Forelimb muscle (tissue), 1 donor: ENCODE measurements around the gene IFFO2. TPM values are rescaled to one million over a fixed set of nuclear protein-coding genes. Genes with fewer than 3 reads are reported as not detected.
A peak's percentile ranks its signal among the peaks of the same experiment; 100 is the strongest.

Experiments used
- DNase-seq: peaks from one replicate; pipeline ENCODE4 v3.0.0-alpha.2; 2013; ENCODE audit warnings: low read depth
- polyA plus RNA-seq: library from polyadenylated mRNA; unstranded; fragments of 120-200 nt; gene quantifications from one replicate; pipeline ENCODE4 v1.2.1, GENCODE V29; 2013; ENCODE audit not compliant: insufficient read length

The IFFO2 gene
- polyA plus RNA-seq, 1 donor = 4.4 TPM

DNA sequence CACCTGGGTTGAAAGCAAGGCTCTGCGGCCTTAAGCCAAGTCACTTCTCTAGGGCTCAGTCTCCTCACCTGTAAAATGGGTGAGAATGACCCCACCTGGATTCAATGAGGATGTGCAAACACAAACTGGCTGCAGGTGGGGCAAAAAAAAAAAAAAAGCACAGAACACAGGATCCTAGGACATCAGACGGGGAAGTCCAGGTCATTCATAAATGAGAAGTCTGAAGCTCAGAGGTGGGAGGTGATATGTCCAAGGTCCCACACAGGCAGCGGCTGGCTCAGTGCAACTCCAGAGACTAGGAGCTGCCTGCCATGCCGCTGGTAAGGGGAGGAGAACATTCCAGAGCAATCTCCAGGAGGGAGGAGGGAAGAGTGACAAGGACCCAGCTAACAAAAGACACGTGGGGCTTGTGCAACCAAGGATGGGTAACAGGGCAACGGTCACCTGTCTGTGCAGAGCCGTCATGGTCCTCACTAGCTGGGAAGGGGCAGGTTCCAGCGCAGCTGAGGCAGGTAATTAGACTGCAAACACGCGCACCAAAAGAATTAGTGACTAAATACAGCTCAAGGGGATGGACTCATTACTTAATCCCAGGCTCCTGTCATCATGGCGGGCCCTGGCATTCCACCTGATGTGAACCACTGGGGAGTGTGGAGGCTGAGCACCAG is 19.5 kb downstream of the IFFO2 start:
- no peak for DNase-seq

GRCh38 chr1:18936471-18936813 is 20.0 kb downstream of the IFFO2 start:
- DNase-seq = no peak

DNA sequence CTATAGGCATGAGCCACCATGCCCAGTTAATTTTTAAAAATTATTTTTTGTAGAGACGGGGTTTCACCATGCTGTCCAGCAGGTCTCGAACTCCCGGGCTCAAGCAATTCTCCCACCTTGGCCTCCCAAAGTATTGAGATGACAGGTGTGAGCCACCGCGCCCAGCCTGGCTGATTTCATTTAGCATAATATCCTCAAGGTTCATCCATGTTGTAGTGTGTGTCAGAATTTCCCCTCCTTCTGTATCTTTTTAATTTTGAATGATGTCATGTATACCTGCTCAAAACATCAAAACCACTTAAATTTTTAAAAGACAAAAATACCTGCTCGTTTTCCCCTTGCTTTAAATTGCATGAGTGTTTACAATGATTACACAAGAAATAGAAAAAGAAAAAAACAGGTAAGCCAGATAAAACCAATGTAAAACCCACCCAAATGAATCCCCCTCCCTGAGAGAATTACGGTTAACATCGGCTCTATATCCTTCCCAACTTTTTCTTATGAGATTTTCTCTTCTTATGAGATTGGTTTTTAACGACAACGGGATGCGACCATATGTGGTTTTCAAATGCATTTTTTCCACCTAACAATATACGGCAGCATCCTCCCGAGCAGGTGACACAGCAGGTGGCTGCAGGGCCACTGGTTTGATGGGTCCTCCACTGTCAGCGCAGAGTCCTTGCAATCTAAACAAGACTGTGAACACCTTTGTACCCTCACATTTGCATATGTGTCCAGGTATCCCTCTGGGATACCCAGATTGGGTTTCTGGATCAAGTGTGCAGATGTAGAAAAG is 22.1 kb downstream of the IFFO2 start:
- DNase-seq = no peak

GRCh38 chr1:18932879-18933278 is 23.6 kb downstream of the IFFO2 start:
- DNase-seq = no peak

GRCh38 chr1:18932387-18932786 is 24.1 kb downstream of the IFFO2 start:
- no peak for DNase-seq

DNA sequence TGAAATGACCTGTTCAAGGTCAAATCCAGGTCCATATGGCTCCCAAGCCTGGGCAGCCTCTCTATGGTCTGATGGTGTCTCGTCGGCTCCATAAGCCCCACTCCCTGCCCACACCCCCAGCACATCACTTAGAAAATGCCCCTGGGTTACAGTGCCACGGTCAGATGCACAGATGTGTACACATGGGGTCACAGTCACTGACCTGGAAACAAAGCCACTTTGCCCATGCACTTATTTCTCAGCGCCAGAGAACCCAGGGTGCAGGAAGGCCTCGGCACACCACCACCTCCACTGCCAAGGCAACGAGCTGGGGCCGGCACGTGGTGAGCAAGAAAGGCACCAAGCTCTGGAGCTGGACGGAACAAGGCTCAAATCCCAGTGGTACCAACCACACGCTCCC is 24.7 kb downstream of the IFFO2 start:
- no peak for DNase-seq

DNA sequence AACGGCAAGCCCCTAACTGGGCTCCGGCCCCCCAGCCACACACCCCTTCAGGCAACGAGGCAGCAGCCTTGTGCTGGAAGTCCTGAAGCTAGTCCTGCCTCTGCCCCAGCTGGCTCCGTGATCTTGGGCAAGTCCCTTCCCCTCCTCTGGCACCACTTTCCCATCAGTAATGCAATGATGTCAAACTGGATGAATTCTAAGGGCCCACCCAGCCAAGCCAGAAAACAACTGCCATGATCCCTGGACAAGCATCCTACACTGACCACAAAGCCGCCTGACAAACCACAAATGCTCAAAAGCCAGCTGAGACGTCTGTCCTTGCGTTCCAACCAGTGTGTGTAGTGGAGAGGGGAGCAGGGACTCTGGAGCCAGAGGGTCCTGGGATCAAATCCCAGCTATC is 26.8 kb downstream of the IFFO2 start:
- no peak for DNase-seq

GRCh38 chr1:18928985-18929384 is 27.5 kb downstream of the IFFO2 start:
- DNase-seq = no peak

DNA sequence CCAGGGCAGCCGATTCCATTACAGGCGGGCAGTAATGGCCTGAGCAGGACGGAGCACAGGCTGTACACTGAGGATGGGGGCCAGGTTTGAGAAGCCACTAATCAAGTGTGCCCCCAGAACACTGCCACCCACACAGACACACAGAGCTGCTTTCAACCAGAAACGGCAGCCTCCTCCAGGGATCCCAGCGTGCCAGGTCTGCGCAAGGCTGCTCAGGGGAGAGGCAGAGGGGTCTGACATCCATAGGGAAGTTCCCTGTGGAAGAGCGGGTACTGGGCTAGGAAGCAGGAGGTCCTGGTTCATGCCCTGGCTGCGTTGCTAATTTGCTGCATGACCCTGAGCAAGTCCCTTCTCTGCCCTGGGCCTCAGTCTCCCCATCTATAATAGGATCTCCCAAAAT is 28.1 kb downstream of the IFFO2 start:
- DNase-seq = no peak

GRCh38 chr1:18927654-18928272 is 28.7 kb downstream of the IFFO2 start:
- no peak for DNase-seq

- DNase-seq = no peak
These were observed 29.3 kb downstream of the IFFO2 start for GRCh38 chr1:18927082-18927653.

- no peak for DNase-seq
These were observed 30.0 kb downstream of the IFFO2 start for GRCh38 chr1:18926315-18927081.

GRCh38 chr1:18925279-18925678 is 31.2 kb downstream of the IFFO2 start:
- DNase-seq = no peak

DNA sequence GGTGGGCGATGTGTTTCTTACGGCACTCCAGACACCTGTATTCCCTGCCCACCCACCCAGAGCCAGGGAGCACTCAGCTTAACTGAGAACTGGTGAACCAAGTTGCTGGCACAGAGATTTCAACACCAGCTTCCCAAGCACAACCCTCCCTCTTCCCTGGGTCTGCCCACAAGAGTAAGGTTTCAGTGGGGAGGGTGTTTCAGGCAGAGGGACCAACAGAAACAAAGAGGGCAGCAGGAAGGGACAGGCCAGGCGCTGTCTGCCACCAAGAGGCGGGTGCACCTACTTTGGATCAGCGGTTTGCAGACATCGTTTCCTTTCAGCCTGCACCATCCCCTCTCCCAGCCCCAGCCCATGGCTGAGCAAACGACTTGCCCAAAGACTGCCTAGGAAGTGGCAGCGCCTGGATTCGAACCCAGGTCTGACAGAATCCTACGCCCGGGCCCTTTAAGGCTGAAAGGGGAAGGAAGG is 32.2 kb downstream of the IFFO2 start:
- no peak for DNase-seq

DNA sequence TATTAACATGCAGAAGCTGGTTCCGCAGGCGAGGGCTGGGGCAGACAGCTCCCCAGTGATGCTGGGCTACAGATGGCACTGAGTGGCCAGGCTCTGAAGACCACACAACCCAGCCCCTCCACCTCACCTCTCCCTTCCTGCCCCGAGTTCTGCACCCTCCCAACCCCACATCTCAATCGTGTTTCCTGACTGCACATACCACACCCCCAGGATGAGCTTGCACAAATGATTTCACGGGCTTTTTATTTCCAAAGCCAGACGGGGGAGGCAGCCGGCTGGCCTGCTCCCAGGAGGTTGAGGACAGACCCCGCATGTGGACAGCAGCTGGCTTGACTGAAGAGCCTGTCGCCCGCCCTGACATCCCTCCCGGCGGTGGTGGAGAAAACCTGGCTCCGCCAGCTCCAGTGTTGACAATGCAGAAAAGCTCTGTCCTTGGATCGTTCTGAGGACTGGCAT is 32.7 kb downstream of the IFFO2 start:
- no peak for DNase-seq

DNA sequence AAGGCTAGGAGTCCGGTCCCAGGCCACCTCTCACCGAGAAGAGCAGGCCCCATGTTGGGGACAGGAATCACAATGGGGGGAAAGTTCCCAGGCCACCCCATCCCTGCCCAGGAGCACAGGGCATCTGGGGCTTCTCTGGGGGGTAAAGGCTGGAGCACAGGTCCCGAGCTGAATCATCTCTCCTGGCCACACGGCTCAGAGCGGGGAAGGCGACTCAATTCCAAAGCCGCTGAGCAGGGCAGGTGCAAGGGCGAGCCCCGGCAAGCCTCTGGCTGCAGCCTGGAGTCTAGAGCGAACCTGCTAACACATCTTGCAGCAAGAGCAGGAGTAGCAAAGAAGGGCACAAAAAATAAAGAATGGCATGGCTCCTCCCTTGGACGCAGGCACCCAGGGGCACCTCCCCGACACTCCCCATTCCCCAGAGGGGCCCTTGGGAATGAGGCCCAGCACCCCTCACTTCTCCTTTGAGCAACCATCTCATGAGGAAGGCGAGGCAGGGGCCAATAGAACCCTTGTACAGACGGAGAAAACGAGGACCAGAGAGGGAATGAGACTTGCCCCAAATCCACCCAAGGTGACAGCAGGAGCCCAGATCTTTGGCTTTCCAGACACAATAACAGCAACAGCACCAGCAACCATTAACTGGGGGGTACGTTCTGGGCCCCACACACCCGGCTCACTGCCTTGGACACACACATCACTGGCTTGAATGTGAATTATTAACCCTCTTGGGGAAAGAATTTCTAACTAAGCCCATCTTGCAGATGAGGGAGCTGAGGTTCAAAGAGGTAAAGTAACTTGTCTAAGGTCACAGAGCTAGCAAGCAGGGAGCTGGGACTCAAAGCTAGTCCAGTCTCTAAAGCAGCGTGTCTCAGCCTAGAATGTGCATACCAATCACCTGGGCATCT is 33.4 kb downstream of the IFFO2 start:
- DNase-seq = no peak

GRCh38 chr1:18922319-18922726 is 34.2 kb downstream of the IFFO2 start:
- DNase-seq = peak; percentile 93

DNA sequence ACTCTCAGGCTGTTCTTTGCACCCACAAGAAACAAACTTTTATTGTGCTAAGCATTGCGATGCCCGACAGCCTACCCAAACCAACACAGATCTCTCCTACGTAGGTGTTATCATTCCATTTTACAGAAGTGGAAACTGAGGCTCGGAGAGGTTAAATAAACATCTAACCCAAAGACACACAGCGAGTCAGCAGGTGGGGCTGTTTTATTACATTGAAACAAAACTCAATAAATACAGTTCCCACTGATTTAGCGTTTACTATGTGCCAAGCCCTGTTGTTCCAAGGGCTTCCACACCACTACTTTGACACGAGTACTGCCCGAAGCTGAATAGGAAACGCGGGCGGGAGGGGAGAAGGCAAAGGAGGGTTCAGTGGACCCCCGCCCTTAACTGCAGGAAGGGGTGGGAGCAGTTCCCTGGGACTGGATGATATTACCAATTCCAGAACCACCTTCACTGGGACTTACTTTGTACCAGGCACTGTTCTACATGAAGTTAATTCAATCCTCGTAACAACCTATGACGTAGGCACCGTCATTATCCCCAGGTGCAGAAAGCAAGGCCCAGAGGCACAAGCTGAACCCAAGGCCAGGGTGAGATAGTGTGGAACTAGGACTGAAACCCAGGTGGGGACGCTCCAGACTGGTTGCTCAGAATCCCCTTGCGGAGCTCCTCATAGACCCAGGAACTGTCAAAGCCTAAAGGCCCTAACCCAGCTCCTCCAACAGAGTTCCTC is 34.8 kb downstream of the IFFO2 start:
- DNase-seq = no peak

- no peak for DNase-seq
These were observed 35.5 kb downstream of the IFFO2 start for GRCh38 chr1:18920931-18921330.

DNA sequence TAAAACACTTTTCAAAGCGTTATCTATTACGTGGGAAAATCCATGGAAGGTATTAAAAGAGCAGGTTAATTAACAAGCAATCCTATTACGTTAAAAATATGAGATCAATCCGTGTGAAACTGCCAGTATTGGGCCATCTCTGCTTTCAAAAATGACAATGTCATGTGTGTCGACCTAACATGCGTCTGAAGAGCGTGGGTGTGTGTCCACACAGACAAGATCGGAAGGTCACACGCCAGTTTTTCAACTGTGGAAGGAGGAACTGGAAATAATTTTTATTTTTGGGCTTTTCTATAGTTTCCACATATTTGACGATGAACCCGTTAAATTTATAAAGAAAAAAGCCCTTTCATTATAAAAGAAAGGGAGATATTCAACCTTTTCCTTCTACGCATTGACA is 36.5 kb downstream of the IFFO2 start:
- no peak for DNase-seq
